Ramos (cell line): ENCODE data around the gene PDZD4.

ENCODE experiments used
- in situ Hi-C: fragments of 300-500 bp; cut with MboI; formaldehyde crosslinking; loops from one replicate; pipeline ENCODE4 v1.14.3; 2022; ENCODE audit warnings: low sequenced_read_pairs; ENCODE audit not compliant: unreplicated experiment

Gene PDZD4

DNA sequence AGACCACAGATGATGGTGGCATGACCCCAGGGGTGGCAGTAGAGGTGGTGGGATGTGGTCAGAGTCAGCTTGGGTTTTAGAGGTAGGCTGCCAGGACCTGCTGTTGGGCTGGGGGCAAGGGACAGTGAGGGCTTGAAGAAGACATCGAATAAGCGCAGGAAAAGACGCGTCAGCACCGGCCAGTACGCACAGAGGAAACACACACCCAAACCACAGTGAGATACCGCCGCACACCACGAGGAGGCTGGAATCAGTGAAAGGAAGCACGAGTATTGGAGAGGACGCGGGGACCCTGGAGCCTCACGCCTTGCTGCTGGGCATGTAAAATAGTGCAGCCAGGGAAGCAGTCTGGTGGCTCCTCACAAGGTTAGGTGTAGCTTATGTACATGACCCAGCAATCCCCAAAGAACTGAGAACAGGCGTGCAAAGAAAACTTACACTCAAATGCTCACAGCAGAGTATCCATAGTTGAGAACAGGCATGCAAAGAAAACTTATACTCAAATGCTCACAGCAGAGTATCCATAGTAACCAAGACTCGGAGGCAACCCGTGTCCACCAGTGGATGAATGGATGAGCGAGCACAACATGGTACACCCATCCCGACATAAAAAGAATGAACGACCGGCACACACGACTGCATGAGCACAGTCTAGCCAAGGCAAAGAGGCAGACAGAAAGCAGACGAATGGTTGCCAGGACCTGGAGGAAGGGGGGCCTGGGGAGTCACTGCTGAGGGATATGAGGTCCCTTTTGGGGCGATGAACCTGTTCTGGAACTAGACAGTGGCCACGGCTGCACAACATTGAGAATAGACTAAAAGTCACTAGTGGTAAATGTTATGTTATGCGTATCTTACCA, 13.3 kb downstream of the PDZD4 start:
- in situ Hi-C loops = no loop called here

DNA sequence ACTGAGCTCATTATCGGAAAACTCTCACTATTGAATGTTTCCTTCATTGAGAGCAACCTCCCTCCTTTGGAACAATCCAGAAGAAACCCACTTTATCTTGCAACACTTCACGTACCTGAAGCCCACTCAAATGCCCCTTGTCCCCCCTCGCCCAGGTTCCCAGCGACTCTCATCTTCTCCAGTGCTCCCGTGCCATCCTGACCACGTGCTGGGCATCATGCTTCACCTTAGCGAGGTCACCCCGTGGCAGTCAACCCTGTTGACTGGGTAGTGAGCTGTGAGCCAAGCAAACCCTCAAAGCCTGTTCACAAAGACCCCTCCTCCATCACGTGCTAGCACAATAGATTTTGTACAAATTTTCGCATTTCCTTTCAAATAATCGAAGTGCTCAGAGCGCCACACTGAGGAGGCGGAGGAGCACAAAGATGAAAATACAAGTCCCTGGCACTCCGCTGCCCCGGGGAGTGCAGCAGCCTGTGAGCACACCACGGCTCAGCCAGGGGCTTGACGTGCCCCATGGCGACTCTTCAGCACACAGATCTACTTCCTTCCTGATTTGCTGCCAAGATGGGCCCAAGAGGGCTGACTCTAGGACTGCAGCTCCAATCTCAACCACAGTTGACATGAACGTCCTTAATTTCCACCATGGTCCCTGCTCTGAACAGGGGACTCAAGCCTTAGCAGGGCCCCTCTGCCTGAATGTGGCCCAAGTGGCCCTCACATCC, 15.6 kb downstream of the PDZD4 start:
- in situ Hi-C loops = no loop called here

DNA sequence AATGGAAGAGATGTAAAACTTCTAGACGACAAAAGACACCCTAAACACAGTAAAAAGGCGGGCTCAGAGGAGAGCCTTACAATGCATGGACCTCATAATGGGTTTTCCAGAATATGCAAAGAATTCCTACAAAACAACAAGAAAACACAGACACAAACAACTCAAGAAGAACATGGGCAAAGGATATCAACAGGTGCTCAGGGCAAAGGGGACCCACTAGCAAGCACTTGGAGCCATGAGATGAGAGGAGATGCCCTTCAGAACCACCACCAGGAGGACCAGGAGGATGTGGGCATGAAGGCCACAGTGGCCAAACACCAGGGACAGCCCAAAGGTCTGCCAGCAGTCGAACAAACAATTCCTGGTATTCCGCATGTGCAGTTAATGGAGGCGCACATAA, 17.2 kb downstream of the PDZD4 start:
- in situ Hi-C loops = no loop called here

DNA sequence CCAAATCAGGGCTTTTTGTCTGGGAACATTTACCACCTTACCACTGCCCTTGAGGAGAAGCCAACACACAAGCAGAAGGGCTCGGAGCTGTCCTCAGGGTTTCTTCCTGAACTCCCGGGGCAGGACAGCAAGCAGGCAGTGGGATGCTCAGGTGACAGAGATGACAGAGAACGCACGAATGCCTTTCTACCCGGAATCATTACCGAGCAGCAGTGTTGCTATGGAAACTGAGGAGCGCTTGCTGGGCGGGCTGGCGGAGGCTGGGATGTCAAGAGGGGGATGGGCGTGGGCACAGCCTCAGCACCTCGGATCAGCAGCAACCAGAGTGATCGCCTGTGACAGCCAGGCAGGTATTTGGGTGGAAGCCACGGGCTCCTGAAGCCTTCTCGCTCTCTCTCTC, 18.1 kb downstream of the PDZD4 start:
- in situ Hi-C loops = no loop called here

DNA sequence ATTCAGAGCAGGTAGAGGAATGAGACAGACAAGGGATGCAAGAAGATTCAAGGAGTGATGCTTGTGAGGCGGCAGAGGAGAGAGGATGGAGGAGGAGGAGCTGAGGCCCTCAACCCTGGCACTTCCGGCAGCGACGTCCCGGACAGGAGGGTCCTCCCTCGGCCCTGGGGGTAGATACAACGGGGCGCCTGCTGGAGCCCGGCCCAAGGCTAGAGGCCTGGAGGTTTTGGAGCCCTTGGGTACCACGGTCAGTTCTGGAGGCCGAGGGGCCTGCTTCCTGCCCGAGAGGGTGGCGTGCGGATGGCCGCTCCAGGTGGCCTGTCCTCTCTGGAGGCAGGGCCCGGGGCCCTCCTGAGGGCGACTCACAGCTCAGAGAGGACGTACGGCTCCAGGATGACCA, 22.4 kb downstream of the PDZD4 start:
- in situ Hi-C loops = no loop called here

DNA sequence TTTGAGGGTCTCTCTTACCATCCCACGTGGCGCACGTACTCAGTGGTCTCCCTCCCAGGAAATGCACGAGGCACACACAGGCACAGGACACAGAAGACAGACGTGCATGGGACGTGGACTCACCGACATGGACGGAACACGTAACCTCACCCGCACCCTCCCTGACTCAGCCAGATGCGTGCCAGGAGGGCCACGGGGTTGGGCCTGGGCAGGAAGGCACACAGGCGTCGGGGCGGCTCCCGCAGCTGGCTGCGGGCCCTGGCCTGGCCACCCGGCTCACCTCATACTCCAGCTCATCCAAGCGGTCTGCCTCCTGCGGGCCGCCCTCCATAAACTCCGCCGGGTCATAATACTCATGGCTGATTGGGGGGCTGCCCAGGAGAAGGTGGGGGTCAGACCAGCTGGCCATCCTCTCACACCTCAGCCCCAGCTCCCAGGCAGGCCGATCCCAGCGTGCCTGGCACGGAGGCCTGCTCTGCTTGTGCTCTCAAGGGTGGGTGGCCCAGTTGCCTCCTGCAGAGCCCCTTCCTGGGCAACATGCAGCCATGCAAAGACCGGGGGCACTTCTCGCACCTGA, 23.3 kb downstream of the PDZD4 start:
- in situ Hi-C loops = no loop called here

DNA sequence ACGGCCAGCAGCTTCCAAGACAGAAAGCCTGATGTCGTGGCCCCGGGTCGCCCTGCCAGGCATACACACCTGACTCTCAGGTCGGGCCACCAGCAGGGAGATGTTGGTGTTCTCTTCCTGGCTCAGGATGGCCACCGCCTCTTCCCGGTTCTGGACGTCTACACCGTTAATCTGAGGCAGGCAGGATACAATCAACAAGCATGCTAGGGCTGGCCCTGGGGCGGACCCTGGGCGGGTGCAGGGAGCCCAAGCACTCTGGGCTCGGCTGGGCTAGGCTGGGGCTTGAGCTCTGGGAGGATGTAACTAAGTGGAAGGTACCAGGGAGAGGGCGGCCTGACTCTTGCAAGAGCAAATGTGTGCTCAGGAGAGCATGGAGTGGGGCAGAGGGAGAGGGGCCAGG, 24.9 kb downstream of the PDZD4 start:
- in situ Hi-C loops = no loop called here

DNA sequence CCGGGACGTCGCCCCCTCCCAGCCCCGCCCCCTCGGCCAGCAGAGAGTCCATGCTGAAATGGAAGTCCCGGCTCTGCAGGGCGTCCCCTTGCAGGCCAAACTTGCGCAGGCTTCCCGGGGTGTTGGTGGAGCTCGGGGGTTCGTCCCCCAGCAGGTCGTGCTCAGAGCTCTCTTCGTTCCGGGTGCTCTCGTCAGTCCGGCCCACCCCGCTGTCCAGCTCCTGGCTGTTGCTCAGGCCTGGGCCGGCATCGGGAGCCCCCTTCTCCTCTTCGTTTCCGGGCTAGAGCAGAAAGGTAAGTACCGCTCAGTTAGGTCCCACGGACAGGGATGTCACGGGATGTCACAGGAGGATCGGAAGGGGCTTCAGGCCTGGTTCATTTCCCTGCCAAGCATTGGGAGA, 25.7 kb downstream of the PDZD4 start:
- in situ Hi-C loops = no loop called here

DNA sequence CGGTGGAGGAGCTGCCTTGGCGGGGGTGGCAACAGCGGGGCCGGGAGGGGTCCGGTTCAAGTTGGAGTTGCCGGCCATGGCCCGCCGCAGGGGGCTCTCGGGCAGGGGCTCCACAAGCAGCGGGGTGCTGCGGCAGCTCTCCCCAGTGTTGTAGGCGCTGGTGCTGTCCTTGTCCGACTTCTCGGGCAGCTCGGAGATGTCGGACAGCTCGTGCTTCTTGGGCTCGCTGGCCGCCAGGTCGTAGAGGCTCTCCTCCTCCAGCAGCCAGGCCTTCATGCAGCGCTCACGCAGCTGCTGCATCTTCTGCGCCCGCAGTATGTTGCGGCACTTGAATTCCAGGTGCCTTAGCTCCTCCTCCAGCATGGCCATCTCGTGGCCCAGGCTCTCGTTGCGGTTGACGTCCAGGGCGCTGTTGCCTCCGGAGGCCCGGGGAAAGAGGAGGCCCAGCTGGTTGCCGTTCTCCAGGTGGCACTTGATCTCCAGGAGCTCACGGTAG, 26.2 kb downstream of the PDZD4 start:
- in situ Hi-C loops = no loop called here

DNA sequence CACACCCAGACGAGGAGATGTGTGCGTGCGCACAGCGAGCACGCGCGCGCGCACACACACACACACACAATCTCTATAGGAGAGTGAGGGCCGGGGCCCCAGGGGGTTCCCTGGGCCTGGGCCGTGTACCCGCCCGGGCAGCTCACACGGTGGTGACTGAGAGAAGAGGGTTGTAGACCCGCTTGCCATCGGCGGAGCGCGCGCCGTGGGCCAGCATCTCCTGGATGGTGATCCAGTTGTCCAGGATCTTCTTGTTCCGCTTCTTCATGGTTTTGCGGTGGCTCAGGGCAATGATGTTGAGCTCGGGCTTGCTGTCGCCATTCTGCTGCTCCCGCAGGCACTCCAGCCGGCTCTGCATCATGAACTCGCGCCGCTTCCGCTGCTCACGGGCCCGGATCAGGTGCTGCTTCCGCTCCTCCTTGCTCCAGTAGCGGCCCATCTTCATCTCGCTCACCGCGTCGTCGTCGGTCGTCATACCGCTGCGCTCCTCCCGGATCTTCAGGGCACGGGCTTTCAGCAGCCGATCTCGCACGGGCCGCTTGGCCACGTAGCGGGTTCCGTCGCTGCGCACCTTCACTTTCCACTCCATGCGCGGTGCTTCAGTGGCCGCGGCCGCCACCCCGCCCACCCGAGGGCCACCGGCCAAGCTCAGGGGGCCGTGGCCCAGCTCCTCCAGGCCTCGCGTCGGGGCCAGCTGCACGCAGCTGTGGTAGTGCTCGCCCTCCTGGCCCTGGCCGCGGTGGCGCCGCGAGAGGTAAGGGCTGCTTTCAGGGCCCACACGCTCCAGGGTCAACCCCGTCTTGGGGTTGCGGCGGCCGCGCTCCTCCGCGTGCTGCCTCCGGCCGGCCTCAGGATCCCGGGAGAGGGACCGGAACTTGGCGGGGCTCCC, 26.9 kb downstream of the PDZD4 start:
- in situ Hi-C loops = no loop called here

DNA sequence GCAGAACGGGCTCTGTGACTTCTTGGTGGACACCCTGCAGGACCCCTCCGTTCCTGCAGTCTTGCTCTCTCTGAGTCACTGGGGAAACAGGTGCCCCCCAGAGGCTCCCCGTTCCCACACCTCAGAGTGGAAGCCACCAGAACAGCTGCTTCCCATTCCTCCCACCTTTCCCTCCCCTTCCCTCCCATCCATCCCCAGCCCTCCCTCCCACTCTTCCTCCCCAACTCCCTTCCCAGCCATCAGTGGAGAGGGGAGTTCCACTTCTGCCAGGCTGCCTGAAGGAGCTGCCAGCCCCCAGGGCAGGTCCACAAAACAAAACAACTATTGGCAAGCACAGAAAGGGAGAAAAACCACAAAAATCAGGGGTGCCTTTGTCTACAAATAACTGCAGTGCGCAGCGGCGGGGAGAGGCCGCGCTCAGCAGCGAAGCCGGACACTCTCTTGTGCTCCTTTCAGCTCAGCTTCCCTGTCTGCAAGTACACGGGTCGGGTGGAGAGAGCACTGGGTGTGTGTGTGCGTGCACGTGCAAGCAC, 27.8 kb downstream of the PDZD4 start:
- in situ Hi-C loops = no loop called here

DNA sequence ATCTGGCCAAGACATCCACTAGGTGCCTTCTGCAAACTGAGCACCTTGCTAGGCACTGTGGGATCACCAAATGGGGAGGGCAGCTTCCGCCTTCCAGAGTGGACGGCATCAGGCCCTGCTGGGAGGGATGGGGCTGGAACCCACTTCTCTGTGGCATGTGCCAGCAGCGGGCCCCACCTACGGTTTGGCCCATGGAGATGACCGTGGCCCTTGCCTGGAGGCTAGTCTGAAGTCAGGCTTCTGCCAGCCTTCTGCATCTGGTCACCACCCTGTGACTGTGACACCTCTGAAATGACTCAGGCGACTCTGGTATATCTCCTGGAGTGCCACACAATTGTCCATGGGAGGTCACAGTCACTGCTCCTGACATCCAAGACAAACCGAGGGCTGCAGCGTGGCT, 28.7 kb downstream of the PDZD4 start:
- in situ Hi-C loops = no loop called here

DNA sequence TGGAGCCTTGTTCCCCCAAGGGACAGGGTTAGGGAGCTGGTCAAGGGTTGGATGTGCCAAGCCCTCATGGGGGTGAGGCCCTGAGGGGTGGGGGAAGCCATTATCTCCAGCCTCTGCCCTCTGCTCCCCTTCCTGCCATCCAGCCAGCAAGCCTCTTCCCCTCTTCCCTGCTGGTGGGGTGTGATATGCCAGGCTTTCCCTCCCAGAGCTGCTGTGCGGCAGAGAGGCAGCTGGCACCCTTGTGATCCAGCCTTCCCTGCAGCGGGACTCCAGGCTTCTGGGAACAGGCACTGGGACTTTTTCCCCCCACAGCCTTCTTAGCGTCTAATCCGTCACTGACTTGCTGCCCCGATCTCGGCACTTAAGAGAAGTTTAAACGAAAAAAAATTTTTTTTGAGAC, 29.6 kb downstream of the PDZD4 start:
- in situ Hi-C loops = no loop called here

DNA sequence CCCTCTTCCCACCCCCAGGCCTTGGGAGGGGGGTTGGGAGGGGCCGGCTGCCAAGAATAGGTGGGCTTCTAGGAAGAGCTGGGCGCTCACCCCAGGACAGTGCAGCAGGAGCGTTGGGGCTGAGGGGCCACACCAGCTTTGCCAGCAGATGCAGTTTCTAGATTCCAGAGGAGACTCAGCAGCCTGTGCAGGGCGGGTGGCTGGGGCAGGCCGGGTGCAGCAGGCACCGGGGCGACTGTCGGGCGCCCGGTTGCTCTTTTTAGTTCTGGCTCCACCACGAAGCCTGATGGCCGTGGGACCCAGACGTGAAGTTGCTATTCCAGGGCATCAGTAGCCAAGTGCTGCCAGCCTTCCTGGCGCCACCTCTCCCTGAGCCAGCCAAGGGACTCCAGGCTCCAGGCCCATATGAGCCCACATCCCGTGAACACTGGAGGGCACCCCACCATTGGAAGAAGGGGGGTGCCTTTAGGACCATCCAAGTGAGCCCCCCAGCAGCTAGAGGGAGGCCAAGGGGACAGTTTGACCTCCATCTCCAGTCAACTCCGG, 30.1 kb downstream of the PDZD4 start:
- in situ Hi-C loops = no loop called here

DNA sequence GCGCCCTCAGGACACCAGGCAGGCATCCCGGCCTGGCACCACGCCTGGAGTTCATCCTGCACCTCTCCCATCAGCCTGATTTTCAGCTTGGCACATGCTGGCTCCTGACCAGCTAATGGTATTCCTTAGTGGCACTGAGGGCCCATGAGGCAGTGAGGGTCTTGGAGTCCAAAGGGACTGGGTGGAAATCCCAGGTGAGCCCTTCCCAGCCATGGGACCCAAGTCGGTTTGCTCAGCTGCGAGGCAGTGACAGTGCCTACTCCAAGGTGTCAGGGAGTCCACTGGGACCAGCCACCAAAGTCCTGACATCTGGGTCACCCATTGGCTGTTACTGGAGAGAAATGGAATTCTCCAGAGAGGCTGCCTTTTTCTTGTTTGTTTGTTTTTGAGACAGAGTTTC, 31.0 kb downstream of the PDZD4 start:
- in situ Hi-C loops = loop anchor here (10.0 kb wide), 1 partner anchor 135 kb away; the partner anchor contains the start of gene NAA10

DNA sequence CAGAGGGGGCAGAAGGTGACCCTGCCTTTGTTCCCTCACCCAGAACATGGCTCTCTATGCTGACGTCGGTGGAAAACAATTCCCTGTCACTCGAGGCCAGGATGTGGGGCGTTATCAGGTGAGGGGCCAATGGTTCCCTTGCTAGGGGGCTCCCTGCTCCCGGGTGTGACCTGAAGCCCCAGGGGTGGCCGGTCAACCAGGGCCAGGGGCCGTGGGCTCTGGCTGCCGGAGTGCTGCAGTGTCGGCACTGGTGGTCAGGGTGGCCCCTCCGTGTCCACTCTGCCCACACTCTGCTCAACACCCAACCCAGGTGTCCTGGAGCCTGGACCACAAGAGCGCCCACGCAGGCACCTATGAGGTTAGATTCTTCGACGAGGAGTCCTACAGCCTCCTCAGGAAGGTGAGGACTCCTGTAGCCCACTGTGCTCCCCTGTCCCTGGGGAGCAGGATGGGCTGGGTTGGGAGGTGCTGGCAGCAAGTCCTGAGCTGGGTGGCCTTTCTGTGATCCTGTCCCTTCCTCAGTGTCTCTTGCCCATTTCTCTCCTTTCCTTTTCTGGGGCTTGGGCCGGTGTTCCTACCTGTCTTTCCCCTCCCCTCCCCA, 32.8 kb downstream of the PDZD4 start:
- in situ Hi-C loops = loop anchor here (10.0 kb wide), 1 partner anchor 137 kb away; the partner anchor contains the start of gene NAA10

DNA sequence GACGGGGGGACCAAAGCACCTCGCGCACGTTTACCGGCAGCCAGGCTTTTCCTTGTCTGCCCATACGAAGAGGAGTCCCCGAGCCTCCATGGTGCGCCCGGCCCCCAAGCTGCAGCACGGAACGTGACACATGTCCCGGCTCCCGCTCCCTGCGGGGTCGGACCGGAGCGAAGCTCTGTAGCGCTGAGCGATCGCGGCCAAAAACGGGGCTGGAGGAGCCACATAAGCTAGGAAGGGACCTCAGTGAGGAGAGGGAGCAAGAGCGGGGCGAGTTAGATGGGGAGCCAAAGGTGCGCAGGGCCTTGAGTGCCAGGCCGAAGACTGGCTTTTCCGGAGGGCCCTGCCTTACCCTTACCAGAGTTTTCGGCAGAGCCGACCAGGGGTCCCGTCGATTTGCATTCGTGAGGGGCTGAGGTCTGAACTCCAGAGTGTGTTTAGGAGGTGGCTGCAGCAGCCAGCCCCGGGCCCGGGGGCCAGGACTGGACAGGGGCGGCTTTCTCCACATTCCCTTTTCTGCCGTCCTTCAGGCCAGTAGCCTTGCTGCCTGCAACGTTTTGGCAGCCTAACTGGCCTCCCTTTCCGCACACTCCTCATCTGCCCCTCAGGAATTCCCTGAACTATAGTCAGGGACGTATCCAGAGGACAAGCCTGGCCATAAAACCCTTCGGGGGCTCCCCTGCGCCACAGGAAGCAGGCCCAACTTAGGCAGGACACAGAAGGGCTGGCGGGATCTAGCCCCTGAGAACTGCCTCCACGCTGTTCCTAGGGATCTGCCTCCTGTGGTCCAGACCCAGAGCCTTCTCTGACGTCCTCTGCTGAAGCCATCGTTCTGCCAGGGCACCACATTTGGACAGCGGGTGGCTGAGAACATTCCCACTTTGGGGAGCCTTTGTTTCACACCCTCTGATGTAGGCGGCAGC, 35.2 kb downstream of the PDZD4 start:
- in situ Hi-C loops = loop anchor here (10.0 kb wide), 1 partner anchor 140 kb away; the partner anchor contains the start of gene NAA10
